ENCODE measurements around the gene TMEM229A.

GRCh38 chr7:124013306-124013705 is 19.6 kb downstream of the TMEM229A start:
- TF ChIP-seq POLR2AphosphoS5 (IDR thresholded peaks at IDR 0.05) (no peak), CTCF (IDR thresholded peaks at IDR 0.05) (no peak)
